SK-N-SH treated with all-trans-retinoic acid at 6 μM for 48 hours (cell line): ENCODE results near the gene WWP2.

ENCODE experiments used
- CREB5 ChIP-seq: fragments of 250-450 bp; sonication (Bioruptor Pico); IDR thresholded peaks from 2 replicates; pipeline ENCODE4 v1.5.1; 2020; ENCODE audit warnings: low read depth, mild to moderate bottlenecking, moderate library complexity
- CSRNP3 ChIP-seq: fragments of 250-450 bp; sonication (Bioruptor Pico); IDR thresholded peaks from 2 replicates; pipeline ENCODE4 v1.5.1; 2021; ENCODE audit warnings: mild to moderate bottlenecking, moderate library complexity
- ISL1 ChIP-seq: fragments of 250-450 bp; sonication (Bioruptor Pico); IDR thresholded peaks from 2 replicates; pipeline ENCODE4 v2.1.2; 2022; ENCODE audit warnings: mild to moderate bottlenecking, moderate library complexity
- OSR1 ChIP-seq: fragments of 250-450 bp; sonication (Bioruptor Pico); IDR thresholded peaks from 2 replicates; pipeline ENCODE4 v1.8.0; 2022; ENCODE audit warnings: moderate library complexity, mild to moderate bottlenecking, inconsistent platforms
- PATZ1 ChIP-seq: fragments of 250-450 bp; sonication (Bioruptor Pico); IDR thresholded peaks from 2 replicates; pipeline ENCODE4 v1.8.0; 2020; ENCODE audit warnings: mild to moderate bottlenecking, moderate library complexity, borderline replicate concordance
- POU6F1 ChIP-seq: fragments of 250-450 bp; sonication (Bioruptor Pico); IDR thresholded peaks from 2 replicates; pipeline ENCODE4 v1.8.0; 2021; ENCODE audit warnings: low read depth, mild to moderate bottlenecking, moderate library complexity, borderline replicate concordance
- PPARA ChIP-seq: fragments of 250-450 bp; sonication (Bioruptor Pico); IDR thresholded peaks from 2 replicates; pipeline ENCODE4 v1.5.0; 2020; ENCODE audit warnings: mild to moderate bottlenecking, borderline replicate concordance
- TCF4 ChIP-seq: fragments of 250-450 bp; sonication (Bioruptor Pico); IDR thresholded peaks from 2 replicates; pipeline ENCODE4 v1.8.0; 2021; ENCODE audit warnings: mild to moderate bottlenecking, moderate library complexity, borderline replicate concordance
- TSHZ2 ChIP-seq: fragments of 250-450 bp; sonication (Bioruptor Pico); IDR thresholded peaks from 2 replicates; pipeline ENCODE4 v1.5.0; 2020; ENCODE audit warnings: mild to moderate bottlenecking, moderate library complexity
- ZNF565 ChIP-seq: fragments of 450-650 bp; formaldehyde crosslinking; conservative IDR thresholded peaks from 2 replicates; pipeline ENCODE4 v1.5.0; 2020; ENCODE audit warnings: low read depth, mild to moderate bottlenecking, moderate library complexity
- ZNF70 ChIP-seq: fragments of 450-650 bp; formaldehyde crosslinking; IDR thresholded peaks from 2 replicates; pipeline ENCODE4 v1.5.0; 2020; ENCODE audit warnings: mild to moderate bottlenecking, moderate library complexity

- TF ChIP-seq CREB5: no peak
- no peak for TF ChIP-seq ZNF70 (CRISPR knock-in tag)
- no peak for TF ChIP-seq PATZ1
- no peak for TF ChIP-seq ISL1 (CRISPR knock-in tag)
- no peak for TF ChIP-seq ZNF565
- no peak for TF ChIP-seq TSHZ2 (CRISPR knock-in tag)
- TF ChIP-seq OSR1 (CRISPR knock-in tag): no peak
- no peak for TF ChIP-seq CSRNP3 (CRISPR knock-in tag)
- TF ChIP-seq POU6F1: no peak
- TF ChIP-seq PPARA (CRISPR knock-in tag): no peak
- TF ChIP-seq TCF4 (CRISPR knock-in tag): no peak
Measured at GRCh38 chr16:69724414-69724873, 37.7 kb upstream of the WWP2 start.
